Keratinocyte (primary cell): ENCODE measurements around the gene USP16.

Experiments
- EZH2 ChIP-seq: IDR thresholded peaks from one replicate; pipeline ENCODE4 v1.6.1; 2012; ENCODE audit warnings: inconsistent platforms, mild to moderate bottlenecking, low read length, moderate library complexity
- TF ChIP-seq, protein P1 (sequence below), 3 experiments: IDR thresholded peaks in 1 of 3; conservative IDR thresholded peaks in 1 of 3; optimal IDR thresholded peaks in 1 of 3; 2 replicates in 2 of 3; 3 replicates in 1 of 3; pipeline versions ENCODE3 to v1.5.1; 2011; ENCODE audit warnings: low read length in 3 of 3, mild to moderate bottlenecking in 3 of 3, moderate library complexity in 2 of 3, control low read depth in 1 of 3, inconsistent platforms in 1 of 3; ENCODE audit not compliant: insufficient read depth in 2 of 3; ENCODE audit errors: extremely low read depth in 1 of 3

DNA sequence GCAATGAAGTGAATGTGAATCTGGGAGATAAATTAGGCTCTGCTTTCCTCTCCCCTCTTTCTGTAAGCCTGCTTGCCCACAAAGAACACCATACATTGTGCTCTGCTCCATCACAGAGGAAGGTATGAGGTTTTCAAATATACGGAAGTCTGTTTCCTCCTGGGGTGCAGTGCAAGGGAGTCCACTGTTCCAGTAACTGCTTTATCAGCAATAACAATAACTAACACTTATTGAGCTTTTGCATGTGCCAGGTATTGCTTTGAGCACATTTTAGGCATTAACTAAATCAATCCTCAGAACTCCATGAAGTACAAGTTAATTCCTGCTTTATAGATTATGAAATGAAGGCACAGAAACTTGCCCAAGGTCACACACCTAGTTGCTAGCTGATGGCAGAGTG lies 41.8 kb upstream of the USP16 start:
- TF ChIP-seq, protein P1, sequence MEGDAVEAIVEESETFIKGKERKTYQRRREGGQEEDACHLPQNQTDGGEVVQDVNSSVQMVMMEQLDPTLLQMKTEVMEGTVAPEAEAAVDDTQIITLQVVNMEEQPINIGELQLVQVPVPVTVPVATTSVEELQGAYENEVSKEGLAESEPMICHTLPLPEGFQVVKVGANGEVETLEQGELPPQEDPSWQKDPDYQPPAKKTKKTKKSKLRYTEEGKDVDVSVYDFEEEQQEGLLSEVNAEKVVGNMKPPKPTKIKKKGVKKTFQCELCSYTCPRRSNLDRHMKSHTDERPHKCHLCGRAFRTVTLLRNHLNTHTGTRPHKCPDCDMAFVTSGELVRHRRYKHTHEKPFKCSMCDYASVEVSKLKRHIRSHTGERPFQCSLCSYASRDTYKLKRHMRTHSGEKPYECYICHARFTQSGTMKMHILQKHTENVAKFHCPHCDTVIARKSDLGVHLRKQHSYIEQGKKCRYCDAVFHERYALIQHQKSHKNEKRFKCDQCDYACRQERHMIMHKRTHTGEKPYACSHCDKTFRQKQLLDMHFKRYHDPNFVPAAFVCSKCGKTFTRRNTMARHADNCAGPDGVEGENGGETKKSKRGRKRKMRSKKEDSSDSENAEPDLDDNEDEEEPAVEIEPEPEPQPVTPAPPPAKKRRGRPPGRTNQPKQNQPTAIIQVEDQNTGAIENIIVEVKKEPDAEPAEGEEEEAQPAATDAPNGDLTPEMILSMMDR (optimal IDR thresholded peaks at IDR 0.05 in 1 of 3, IDR thresholded peaks at IDR 0.05 in 1 of 3, conservative IDR thresholded peaks at IDR 0.05 in 1 of 3; ENCODE audit: extremely low read depth in 1 of 3, insufficient read depth in 2 of 3, low read length in 3 of 3), result no peak
- no peak for TF ChIP-seq EZH2
